D721Med (cell line): ENCODE measurements around the gene MAST3.
A peak's percentile ranks its signal among the peaks of the same experiment; 100 is the strongest.

Source experiments
- DNase-seq: peaks from one replicate; pipeline ENCODE4 v3.0.0; 2011; ENCODE audit warnings: low spot score; ENCODE audit not compliant: insufficient read length
- FAIRE-seq: peaks from 2 replicates; lab custom pipeline; 2011; peaks lifted over from hg19 to GRCh38; lab: Jason Lieb, UNC
- CTCF ChIP-seq: IDR thresholded peaks from 2 replicates; pipeline ENCODE4 v1.5.1; 2012; ENCODE audit warnings: mild to moderate bottlenecking, control low read depth; ENCODE audit not compliant: insufficient read depth; ENCODE audit errors: missing control alignments

The MAST3 gene

DNA sequence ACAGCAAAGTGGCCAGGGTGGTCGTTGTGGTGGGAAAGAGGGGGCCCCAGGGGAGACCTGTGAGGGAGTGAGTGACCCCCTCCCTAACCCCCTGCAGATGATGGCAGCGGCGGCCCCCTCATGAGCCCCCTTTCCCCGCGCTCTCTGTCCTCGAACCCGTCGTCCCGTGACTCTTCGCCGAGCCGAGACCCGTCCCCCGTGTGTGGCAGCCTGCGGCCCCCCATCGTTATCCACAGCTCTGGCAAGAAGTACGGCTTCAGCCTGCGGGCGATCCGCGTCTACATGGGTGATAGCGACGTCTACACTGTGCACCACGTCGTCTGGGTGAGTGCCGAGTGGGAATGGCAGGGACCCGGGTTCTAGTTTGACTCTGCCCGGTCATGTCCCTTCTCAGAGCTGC is 47.3 kb downstream of the MAST3 start:
- no peak for FAIRE-seq
- DNase-seq: no peak
- no peak for TF ChIP-seq CTCF

- FAIRE-seq (no peak), DNase-seq (no peak)
- TF ChIP-seq CTCF: no peak
Observed at GRCh38 chr19:18145391-18145999, 47.9 kb downstream of the MAST3 start.

DNA sequence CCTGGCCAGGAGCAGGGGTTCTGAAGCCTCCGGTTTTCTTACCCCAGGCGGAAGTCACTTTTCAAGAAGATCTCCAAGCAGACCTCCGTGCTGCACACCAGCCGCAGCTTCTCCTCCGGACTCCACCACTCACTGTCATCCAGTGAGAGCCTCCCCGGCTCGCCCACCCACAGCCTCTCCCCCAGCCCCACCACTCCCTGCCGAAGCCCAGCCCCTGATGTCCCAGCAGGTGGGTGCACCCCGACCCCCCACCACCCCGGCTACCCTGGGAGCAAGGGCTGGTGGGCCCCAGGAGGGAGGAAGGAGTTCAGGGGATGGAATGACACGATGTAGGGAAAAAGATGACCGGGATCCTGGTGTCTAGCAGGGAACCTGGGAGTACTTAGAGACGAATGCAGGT is 49.8 kb downstream of the MAST3 start:
- no peak for TF ChIP-seq CTCF

GRCh38 chr19:18149596-18149975 is 52.0 kb downstream of the MAST3 start:
- no peak for TF ChIP-seq CTCF
- DNase-seq: no peak
- no peak for FAIRE-seq

More for the DNA sequence above, 49.8 kb downstream of the MAST3 start:
- no peak for FAIRE-seq
- DNase-seq: no peak

DNA sequence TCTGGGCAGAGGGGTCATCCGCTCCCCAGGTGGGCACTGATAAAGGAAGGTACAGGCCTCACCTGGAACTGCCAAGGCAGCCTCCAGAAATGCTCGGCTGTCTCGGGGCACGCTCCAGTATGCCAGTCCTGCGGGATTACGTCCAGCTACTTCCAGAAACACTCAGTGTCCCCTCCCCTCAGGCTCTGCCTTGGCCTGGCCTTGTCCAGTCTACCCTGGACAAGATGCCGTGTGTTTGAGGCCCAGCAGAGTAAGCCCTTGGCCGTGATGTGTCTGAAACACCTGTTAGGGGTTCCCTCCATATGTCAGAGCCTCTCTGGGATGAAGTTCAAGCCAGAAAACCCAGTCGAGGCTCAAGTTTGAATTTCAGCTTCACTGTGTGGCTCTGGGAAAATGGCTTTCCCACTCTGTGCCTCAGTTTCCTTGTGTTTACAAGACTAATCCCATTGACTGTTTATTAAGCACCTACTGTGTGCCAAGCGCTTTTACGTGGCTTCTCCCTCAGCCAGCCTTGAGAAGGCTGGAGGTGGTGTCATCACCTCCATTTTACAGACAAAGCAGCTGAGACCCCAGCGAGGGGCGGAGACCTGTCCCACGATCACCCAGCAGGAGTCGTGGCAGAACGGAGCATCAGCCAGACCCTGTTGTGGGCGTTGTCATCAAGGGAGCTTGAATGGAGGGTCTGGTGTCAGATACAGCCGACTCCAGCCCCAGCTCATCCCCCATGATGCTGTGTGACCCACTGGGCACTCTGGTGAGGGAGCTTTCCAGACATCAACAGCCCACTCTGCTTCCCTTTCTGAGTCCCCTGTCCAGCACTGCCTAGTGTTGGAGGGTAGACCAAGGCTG is 53.4 kb downstream of the MAST3 start:
- TF ChIP-seq CTCF: no peak
- no peak for DNase-seq
- FAIRE-seq: no peak

- DNase-seq: peak; percentile 92
- TF ChIP-seq CTCF: peak; percentile 46
- no peak for FAIRE-seq
Observed at GRCh38 chr19:18152442-18152816, 54.9 kb downstream of the MAST3 start.
